ENCODE data around the gene IRGQ.
"Not testable (repeated sequence)": the region's sequence is repeated elsewhere in the genome, so short reads cannot be mapped to it uniquely, and the experiment has no call there.

The IRGQ gene, protein sequence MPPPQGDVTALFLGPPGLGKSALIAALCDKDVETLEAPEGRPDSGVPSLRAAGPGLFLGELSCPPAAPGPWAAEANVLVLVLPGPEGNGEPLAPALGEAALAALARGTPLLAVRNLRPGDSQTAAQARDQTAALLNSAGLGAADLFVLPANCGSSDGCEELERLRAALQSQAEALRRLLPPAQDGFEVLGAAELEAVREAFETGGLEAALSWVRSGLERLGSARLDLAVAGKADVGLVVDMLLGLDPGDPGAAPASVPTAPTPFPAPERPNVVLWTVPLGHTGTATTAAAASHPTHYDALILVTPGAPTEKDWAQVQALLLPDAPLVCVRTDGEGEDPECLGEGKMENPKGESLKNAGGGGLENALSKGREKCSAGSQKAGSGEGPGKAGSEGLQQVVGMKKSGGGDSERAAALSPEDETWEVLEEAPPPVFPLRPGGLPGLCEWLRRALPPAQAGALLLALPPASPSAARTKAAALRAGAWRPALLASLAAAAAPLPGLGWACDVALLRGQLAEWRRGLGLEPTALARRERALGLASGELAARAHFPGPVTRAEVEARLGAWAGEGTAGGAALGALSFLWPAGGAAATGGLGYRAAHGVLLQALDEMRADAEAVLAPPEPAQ

DNA sequence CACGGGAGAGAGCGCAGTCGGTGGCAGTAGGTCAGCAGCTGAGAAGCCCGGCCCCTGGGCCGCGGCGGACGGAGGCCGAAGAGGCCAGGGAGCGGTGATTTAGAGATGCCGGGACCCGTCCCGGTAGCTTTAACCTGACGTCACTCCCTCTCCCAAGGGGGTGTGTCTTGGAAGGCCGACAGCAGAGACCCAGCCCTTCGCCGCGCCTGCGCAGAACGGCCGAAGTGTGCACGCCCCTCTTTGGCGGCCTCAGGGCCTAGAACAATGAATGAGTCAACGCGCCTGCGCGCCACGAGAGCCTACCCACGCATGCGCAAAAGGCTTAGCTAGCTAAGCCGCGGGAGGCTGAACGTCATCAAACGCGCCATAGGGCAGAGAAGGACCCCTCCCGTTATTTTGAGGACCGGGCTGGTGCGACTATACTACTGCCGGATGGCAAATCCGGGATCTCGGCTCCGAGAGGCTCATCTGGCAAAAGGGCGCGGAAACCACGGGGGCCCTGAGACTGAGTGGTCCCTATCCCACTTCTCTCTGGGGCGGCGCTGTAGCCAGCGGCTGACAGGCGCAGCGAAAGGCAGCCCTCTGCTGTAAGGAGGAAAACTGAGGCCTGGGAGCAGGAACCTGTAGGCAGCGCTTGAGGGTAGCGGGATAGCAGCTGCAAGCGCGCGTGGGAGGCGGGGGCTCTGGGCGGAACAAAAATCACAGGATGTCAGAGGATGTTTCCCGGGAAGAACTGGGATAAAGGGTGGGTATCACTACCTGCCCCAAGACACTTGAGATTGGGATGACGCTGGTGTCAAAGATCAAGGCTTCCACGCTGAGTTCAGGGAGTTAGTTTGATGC, at the start of gene IRGQ, which contains the start of gene ZNF576:
IRGQ (minus strand) TSS at position 136 of the 843 bp plus-strand sequence. CDS start 796 bp downstream, outside the sequence.
ZNF576 (plus strand) TSS at position 597 of the 843 bp plus-strand sequence. CDS start 514 bp downstream, outside the sequence.
- peak; percentile 100 for DNase-seq

DNA sequence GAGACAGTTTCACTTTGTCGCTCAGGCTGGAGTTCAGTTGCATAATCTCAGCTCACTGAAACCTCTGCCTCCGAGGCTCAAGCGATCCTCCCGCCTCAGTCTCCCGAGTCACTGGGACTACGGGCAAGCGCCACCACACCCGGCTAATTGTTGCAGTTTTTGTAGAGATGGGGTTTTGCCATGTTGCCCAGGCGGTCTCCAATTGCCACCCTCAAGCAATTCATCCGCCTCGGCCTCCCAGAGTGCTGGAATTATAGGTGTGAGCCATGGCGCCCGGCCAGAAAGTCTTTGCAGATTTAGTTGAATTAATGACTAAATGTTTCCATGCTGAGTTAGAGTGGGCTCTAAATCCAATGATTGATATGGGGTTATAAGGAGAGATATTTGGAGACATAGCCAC, 48.2 kb upstream of the IRGQ start:
- DNase-seq = no peak

DNA sequence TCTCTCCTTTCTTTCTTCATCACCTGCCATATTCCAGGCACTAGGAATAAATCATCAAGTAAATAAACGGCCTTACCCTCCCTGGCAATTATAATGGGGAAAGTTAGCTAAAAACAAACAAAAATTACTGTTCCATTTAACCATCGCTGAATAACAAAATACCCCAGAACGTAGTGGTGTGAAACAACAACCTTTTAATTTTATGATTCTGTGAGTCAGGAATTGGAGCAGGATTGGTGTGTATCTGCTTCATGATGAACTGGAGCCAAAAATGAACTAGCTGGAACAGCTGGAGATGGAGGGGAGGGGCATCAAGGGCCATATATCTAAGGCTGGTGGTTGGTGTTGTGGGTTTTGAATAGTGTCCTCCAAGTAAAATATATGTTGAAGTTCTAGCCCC, 47.4 kb upstream of the IRGQ start:
- DNase-seq = no peak

DNA sequence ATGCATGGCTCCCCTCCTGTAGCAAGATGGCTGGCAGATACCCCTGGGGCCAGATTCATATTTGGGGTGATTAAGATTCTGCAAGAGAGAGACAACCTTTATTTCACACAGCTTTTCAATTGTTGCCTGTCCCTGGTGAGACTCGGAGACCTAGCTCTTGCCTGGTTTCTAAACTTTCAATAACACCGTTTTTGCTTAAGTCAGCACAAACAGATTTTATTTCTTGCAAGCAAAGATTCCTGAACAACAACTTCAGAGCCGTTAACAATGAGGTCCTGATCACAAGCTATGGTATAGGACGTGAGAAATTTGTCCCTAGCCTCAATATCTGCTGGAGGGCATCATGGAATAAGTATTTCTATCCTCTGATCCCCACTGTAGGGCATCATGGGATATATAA, 46.6 kb upstream of the IRGQ start:
- DNase-seq = no peak

DNA sequence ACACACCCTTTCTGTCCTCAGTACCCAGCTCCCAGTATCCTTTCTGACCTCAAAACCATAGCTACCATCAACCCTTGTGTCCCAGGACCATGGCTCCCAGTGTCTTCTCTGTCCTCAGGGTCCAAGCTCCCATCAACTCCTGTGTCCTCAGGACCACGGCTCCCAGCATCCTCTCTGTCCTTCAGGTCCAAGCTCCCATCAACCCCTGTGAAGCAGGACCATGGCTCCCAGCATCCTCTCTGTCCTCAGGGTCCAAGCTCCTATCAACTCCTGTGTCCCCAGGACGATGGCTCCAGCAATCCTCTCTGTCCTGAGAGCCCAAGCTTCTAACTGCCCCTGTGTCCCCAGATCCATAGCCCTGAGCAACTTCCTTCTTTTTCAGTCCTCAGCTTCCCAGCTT, 45.4 kb upstream of the IRGQ start:
- no peak for DNase-seq

DNA sequence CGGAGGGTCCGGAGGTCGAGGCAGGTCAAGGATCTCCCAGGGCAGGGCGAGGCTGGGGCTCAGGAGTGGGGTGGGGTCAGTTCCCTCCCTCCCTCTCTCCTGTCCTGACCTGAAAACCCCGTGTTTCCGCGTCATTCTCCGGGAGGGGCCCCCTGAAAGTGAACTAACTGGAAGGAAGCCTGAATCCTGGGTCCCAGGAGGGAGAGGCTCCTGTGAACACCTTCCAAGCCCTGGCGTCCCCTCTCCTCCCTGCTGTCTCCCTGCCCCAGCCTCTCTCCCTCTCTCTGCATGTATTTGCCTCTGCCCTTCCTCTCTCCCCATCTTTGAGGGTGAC, 44.5 kb upstream of the IRGQ start:
- no peak for DNase-seq

DNA sequence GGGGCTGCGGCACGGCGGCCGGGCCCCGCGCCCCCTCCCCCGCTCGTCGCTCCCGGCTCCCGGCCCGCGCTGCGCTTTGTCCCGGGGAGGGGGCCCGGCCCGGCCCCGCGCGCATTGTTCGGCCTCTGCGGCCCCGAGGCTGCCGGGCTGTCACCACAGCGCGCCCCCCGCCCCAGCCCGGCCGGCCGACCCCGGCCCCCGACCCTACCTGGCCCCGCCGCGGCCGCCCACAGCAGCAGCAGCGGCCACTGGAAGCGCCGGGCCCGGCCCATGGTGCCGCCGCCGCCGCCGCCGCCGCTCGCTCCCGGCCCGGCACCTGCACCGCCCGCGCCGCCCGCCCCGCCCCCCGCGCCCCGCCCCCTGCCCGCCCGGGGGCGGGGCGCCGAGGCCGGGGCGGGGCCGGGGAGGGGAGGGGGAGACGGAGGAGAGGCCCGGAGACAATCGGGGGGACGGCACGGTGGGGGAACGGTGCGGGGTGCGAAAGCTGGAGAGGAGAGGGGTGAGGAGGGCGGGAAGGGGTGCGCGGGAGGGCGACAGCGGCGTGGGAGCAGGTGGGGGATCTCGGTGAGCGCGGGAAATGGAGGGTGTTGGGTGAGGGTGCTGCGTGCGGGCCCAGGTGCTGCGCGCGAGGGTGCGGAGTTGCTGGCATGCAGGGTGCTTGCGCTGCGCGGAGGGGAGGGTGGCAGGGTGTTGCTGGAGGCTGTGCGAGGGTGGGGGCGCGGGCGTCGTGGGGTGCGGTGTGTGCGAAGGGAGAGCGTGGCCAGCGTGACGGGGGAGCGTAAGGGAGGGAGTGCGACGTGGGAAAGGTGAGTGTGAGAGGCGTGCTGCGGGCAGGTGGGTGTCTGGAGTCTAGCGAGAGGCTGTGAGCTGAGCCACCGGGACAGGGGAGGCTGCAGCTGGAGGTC, 43.8 kb upstream of the IRGQ start, which contains the start of gene CADM4:
CADM4 (minus strand) TSS at position 332 of the 905 bp plus-strand sequence; CDS start at position 272, 60 bp downstream.
- DNase-seq = no peak

DNA sequence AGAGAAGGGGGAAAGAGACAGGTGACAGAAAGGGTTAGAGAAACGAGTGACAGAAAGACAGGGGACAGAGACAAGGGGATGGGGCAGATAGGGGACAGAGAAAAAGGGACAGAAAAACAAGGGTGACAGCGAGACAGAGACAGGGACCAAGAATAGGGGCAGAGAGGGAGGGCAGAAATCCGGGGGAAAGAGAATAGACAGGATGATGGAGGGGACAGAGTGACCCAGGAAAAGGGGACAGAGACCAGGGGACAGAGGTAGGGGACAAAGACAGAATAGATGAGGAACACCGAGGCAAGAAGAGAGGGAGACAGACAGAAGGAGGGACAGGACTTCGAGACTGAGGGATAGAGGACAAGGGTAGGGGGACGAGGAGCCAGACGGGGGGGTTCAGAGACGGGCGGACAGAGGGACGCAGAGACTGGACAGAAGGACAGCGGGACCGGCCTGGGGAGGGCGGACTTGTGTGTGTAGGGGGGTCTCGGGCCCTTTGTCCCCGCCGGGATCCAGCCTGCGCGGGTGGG, 43.1 kb upstream of the IRGQ start:
- no peak for DNase-seq

DNA sequence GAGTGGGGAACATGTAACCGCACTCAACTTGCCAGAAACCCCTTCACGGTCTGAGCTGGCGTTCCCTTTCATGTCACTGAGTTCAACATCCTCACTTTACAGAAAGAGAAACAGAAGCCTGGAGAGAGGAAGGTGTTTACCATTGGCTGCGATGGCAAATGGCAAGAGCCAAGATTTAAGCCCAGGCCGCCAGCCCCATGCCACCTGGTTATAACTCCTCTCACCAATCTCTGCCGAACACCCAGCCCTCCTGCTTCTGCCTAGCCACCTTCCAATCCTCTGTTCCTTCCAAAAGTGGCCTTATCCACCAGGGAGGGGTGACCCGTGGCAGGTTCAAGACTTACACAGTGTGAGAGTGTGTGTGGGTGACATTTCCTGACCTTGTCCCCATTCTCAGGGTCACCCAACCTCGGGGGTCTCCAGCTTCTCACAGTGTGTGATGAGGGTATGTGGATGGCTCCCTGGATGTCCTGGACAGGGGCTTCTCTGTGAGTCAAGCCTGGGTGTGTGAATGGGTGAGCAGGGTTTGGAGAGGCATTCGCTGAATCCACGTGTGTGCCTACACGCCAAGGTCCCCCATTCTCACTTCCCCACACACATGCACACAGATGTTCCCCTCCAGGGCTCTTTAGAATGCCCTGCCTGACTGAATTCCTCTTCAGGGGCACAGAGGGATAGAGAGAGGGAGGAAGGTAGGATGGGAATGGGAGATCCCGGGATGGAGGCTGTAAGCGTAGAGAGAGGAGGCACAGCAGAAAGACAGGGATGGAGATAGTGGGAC, 42.5 kb upstream of the IRGQ start:
- DNase-seq = no peak

DNA sequence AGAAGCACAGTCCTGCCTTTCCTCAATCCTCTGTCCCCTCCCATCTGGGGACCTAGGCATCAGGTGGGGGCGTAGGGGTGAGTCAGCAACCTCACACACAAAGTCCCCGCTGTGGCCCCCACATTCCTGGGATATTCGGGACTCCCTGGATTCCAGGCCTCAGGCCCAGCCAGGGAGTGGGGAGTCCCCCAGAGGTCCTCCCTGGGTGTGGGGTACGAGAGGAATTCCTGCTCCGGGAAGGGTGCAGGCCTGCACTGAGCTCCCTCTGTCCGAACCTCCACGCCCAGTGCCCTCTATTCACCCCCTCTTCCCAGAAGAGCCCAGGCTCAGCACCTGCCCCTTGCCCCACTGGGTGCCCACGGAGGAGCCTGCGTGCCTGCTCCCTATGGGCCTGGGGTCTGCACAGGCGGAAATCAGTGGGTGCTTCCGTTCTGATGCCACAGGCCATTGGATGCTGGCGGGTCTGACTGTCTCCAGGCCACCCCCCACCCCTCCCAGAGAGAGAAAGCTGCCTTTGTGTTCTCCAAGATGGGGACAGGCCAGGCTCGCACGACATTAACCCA, 40.3 kb upstream of the IRGQ start:
- no peak for DNase-seq

DNA sequence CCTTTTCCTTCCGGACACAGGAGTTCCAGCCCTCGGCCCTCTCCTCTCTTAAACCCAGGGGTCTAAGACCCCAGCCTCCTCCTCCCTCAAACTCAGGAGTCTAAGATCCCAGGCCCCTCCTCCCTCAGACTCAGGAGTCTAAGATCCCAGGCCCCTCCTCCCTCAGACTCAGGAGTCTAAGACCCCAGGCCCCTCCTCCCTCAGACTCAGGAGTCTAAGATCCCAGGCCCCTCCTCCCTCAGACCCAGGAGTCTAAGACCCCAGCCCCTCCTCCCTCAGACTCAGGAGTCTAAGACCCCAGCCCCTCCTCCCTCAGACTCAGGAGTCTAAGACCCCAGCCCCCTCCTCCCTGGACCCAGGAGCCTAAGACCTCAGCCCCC, 39.6 kb upstream of the IRGQ start:
- DNase-seq = not testable (repeated sequence)

DNA sequence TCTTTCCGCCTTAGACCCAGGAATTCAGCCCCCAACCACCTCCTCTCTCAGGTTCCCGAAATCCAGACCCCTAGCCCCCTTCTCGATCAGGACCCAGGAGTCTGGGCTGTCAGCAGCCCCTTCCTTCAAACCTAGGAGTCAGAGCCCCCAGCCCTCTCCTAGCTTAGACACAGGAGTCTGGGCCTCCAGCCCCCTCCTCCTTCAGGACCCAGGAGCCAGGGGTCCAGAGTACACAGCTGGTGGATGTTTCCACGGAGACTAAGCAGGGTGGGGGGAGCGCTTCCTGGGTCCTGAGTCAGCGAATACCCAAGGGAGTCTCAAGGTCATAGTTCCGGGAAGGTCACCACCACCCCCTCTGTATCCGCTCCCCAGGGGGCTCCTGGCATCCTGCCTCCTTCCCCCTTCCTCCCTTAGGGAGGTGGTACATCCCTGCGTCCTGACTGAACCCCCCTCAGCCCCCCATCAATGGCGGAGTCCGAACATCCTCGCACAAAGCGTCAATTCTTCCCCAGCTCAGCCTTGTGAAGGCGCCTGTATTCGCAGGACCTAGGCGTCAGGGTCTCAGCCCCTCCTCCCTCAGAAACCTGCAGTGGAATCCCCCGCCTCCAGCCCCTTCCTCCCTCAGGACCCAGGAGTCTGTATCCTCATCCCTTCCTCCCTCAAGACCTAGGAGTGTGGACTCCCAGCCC, 39.1 kb upstream of the IRGQ start:
- DNase-seq = no peak

DNA sequence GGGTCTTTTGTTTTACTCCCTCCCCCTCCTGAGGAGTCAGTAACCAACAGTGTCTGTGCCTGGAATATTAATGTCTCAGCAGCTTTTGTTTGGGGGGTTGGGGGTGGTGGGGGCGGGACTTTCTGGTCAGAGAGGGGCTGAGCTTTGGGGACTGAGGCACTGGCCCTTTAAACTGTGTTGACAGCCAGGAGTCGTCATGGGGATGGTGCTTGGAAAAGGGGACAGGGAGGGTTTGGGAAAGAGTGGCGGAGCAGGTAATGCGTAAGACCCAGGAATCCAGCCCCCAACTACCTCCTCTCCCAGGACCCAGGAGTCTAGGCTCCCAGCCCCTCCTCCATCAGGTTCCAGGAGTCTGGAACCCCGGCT, 38.6 kb upstream of the IRGQ start:
- no peak for DNase-seq

DNA sequence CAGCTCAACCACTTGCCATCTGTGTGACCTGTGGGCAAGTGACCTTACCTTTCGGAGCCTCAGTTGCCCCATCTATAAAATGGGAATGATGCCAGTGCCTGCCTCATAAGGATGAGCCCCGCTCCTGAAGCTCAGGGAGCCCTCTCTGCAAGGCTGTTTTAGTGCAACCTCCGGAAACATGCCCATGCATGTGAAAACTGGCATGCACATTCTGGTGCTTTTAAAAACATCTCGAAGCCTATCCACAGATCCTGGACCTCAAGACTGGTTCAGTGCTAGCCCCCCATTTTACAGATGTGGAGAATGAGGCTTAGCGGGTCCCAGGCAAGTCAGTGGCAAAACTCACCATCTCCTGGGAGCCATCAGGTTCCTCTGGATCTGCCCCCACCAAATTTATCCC, 38.1 kb upstream of the IRGQ start:
- DNase-seq = no peak

DNA sequence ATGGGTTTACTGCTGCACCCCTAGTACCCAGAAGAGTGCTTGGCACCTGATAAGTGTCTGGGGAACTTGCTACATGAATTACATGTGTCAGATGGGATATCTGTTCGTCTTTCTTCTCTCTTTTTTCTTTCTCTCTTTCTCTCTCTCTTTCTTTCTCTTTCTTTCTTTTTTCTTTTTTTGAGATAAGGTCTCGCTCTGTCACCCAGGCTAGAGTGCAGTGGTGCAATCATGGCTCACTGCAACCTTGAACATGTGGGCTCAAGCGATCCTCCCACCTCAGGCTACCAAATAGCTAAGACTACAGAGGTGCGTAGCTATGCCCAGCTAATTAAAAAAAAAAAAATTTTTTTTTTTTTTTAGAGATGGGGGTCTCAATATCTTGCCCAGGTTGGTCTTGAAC, 37.6 kb upstream of the IRGQ start:
- no peak for DNase-seq

DNA sequence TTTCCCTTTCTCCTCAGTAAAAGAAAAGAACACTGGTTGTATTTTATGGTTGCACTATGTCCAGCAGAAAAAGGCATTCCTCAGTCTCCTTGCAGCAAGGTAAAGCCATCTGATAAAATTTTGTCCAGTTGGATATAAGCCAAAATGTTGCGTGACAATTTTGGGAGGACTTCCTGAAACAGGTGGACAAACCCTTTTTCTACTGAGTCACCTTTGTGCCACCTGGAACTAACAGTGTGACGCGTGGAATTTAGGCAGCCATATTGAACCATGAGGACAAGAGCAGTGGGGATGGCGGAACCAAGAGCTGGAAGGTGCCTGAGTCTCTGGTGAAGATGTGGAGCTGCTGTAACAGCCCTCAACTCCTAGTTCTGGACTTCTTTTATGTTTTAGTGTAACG, 35.6 kb upstream of the IRGQ start:
- DNase-seq = no peak

DNA sequence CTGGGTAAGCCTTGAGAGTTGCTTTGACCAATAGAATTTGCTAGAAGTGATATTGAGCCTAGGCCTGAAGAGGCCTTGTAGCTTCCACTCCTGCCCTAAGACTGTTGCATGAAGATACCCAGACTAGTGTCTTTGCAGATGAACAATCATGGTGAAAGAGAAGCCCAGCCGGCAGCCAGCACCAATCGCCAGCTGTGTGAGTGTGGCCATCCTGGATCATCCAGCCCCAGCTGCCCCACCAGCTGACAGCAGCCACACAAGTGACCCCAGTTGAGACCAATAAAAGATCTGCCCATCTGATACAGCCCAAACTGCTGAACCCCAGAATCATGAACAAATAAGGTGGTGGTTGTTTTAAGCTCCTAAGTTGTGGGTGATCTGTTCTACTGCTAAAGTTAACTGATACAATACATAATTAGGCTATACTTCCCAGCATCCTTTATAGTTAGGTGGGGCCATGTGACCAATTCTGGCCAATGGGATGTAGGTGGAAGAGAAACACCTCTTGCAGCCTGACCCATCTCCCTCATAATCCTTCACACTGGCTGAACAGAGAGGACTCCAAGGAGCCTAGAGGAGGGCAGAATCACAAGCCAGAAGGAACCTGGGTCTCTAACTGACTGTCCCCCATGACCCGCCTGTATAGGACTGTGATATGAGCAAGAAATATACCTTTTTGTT, 32.9 kb upstream of the IRGQ start:
- no peak for DNase-seq

DNA sequence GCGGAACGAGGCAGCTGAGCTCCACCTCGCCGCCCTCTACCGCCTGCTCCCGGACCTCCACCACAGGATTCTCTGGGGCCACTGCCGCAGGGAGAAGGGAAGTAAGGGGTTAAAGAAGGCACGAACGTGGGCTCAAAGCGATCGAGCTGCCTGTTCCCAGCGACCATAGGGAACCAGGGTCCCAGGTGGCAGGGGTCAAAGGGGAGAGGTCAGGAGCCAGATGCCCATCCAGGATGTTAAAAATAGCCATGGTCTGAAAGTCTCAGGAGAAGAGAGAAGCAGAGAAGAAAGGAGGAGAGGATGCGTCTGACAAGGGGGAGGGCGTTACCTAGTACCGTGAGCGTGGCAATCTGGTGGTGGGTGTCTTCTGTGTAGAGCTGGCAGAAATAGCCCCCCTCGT, 30.9 kb upstream of the IRGQ start:
- DNase-seq = no peak

DNA sequence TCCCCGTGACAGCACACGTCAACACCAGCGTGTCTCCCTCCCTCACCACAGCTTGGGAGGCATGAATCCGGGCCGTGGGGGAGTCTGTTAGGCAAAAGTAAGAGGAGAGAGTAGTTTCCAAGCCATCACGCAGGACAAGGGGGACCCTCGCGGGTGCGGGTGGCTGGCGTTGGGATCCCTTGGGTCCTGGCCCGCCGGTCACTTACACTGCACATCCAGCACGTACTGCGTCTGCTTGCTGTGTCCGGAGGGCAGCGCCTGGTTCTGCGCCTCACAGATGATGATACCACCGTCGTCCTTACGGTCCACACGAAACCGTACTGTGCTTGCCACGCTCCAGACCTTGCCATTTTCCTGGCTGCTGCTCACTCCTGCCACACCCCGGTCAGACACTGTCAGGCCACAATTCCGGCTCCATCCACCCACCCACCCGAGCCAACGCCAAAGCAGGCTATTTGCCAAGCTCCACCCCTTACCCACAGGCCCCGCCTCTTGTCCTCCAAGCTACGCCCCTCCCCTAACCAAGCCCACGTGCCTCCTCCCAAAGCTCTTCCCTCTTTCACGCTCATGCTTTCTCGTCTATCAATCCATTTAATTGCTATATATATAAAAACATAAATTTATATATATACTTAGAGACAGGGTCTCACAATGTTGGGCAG, 30.1 kb upstream of the IRGQ start:
- DNase-seq = no peak
